ENCODE results near the gene FRY.

DNA sequence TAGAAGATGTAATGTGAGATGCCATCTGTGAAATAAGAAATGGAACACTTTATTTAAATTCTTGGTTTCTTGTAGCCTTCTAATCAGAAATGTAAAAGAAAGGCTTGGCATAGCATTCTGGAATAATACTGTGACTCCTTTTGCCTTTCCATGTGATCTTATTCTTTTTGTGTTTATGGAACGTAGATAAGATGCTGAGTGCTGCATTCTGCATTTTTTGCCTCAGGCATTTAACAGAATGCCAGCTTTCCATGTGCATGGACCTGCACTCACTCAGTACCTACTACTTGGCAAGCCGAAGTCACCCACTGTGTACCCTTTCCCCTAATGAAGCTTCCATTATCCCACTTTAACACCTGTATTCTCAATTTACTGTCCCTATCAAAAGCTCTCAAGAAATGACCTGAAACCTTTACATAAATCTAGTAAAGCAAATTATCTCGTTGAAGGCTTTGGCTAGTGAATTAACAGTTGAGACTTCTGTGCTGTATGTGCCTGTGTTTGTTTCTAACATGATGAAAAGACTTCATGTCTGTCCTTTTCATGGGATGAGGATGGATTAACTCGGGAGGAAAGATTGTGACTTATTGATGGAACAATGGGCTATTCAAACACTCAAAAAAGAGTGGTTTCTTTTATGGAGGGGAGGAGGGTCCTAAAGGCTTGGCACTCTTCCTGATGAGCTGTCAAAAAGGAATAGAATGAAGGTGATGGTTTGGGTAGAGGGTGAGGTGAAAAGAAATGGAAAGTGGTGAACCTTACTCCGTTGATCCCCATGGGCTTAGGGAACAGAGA is 44.7 kb upstream of the FRY start:
- TF ChIP-seq POLR2AphosphoS5 (IDR thresholded peaks at IDR 0.05; ENCODE audit: borderline replicate concordance, low read depth, low read length) (no peak), FOXP2 (optimal IDR thresholded peaks at IDR 0.05; ENCODE audit: control extremely low read depth, extremely low read length, insufficient read depth) (no peak), EZH2 (IDR thresholded peaks at IDR 0.05) (no peak)
